22Rv1 (cell line): Measurements from ENCODE around the gene MARCHF3.

Source experiments
- H3K27ac ChIP-seq: fragments of 450-650 bp; 2 replicates; pipeline ENCODE4 v1.5.1; 2017
- CTCF ChIP-seq: fragments of 450-650 bp; IDR thresholded peaks from 2 replicates; pipeline ENCODE4 v1.5.1; 2017; ENCODE audit warnings: mild to moderate bottlenecking
- ZFX ChIP-seq: fragments of 450-650 bp; IDR thresholded peaks from 2 replicates; pipeline ENCODE4 v1.6.1; 2017; ENCODE audit warnings: antibody characterized with exemption, borderline replicate concordance

Gene MARCHF3

GRCh38 chr5:126920291-126920690 is 110.1 kb downstream of the MARCHF3 start:
- TF ChIP-seq CTCF (no peak), ZFX (no peak)
- no peak overlapping the region for H3K27ac ChIP-seq

GRCh38 chr5:126919566-126919965 is 110.8 kb downstream of the MARCHF3 start:
- TF ChIP-seq ZFX (no peak), CTCF (no peak)

GRCh38 chr5:126918615-126918957 is 111.8 kb downstream of the MARCHF3 start:
- no peak overlapping the region for H3K27ac ChIP-seq
- no peak for TF ChIP-seq ZFX

More at GRCh38 chr5:126919566-126919965, 110.8 kb downstream of the MARCHF3 start:
- no peak overlapping the region for H3K27ac ChIP-seq

- TF ChIP-seq ZFX (no peak), CTCF (no peak)
- no peak overlapping the region for H3K27ac ChIP-seq
Measured at GRCh38 chr5:126917918-126918614, 112.3 kb downstream of the MARCHF3 start.

GRCh38 chr5:126915496-126915895 is 114.9 kb downstream of the MARCHF3 start:
- TF ChIP-seq ZFX (no peak), CTCF (no peak)
- no peak overlapping the region for H3K27ac ChIP-seq

GRCh38 chr5:126914801-126915436 is 115.4 kb downstream of the MARCHF3 start:
- TF ChIP-seq CTCF (no peak), ZFX (no peak)
- H3K27ac ChIP-seq = no peak overlapping the region

GRCh38 chr5:126912616-126913200 is 117.7 kb downstream of the MARCHF3 start:
- no peak overlapping the region for H3K27ac ChIP-seq
- TF ChIP-seq CTCF (no peak), ZFX (no peak)
